DLD1 (cell line): Measurements from ENCODE around the gene VTI1A.

Source experiments
- in situ Hi-C: cut with HindIII; loops from 2 replicates; pipeline ENCODE4 v1.10.0; 2017; ENCODE audit warnings: low sequenced_read_pairs

Gene VTI1A

DNA sequence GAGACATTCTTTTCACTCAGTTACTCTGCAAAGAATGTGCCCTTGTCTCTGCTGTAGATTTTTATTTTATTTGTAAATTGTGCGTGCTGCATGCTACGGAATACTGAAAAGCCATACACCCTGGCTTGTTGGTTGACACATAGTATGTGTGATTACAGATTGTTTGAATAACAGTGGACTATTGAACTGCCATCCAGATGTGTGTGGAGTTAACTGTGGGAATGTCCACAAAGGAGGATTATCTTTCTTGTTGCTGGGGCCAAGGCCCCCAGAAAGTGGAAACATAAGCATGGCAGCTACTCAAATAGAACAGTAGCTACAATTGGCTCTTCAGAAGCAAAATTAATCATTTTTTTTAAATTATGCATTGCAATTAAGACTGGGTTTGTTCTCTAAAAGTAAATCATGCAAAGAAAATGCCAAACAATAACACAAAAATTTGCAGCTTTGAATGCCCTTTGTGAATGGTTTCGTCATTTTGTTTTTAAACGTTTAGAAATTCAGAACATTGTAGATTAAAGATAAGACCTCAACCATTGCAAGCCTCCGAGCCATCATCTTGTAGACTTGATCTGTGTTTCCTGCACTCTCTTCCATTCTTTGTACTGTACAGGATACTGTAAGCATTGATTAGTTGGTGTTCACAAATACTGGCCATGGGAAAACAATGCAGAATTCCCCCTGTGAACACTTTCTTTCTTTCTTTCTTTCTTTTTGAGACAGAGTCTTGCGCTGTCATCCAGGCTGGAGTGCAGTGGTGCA, 292.8 kb downstream of the VTI1A start:
- in situ Hi-C loops, result no loop called here

DNA sequence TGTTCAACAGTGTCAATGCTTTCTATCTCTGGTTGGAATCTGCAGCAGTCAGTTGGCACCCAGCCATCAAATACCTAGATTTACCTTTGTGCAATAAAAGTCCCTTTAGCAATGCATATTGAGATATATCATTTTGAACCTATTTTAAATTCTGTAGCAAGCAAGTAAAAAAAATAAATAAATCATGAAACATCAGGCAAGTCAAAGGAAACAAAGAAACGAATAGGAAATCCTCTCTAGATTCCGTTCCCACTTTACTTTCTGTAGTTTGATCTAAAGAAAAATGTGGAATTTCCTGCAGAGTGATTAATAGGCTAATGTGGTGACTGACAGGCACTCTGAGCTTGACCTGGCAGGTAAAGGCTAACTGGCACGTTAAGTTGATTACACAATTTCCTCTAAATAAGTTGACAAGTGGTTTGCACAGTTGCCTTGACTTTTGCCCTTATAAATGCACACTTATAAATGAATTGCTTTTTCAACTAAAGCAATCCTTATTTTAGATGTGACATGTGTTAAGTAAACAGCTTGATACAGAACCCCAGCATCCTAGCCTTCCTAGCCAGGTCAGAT, 294.9 kb downstream of the VTI1A start:
- in situ Hi-C loops, result no loop called here

DNA sequence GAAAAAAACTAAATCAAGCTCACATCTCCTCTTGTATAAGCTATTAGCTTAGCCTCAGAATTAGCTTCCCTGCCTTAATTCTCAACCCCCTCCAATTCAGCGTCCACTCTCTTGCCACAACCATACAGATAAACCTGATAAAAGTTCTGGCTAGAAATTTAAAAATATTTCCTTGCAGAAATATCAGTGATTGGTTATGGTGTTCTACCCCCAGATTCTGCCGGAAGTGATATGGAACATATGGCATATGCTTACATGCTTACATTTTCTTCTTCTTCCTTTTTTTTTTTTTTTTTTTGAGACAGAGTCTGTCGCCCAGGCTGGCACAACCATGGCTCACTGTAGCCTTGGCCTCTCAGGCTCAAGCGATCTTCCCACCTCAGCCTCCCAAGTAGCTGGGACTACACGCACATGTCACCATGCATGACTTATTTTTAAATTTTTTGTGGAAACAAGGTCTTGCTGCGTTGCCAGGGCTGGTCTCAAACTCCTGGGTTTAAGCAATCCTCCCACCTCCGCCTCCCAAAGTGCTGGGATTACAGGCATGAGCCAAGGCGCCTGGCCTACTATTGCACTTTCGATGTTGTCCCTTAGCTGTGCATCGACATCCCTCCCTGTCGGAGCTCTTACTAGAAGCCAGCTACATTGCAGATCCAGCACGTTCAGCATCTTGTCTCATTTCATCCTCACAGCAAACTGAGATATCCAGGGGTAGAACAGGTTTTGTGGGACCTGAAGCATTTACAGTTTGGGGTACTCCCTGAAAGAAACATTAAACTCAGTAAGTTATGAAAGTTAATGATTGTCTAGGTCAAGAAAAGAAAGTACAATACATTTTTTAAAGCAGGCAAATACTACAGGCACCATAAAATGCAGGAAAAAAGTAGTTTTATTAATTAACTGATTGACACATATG, 297.4 kb downstream of the VTI1A start:
- in situ Hi-C loops, result no loop called here

DNA sequence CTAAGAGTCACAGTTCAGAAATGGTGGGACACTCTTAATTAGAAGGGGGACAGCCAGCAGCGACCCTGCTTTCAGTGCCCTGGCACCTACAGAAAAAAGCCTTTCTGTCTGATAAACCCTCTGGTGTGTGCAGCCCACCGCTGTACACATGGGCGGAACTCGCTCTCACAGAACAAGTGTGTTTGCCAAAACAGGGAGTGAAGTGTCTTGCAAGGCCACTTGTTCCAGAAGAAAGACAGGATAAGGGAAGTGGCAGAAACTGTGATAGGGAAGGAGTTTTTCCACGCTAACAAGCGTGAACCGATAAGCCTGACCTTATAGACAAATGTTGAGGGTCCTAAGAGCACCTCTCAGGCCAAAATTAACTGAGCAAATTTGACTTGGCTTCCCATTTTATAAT, 299.3 kb downstream of the VTI1A start:
- in situ Hi-C loops, result no loop called here

DNA sequence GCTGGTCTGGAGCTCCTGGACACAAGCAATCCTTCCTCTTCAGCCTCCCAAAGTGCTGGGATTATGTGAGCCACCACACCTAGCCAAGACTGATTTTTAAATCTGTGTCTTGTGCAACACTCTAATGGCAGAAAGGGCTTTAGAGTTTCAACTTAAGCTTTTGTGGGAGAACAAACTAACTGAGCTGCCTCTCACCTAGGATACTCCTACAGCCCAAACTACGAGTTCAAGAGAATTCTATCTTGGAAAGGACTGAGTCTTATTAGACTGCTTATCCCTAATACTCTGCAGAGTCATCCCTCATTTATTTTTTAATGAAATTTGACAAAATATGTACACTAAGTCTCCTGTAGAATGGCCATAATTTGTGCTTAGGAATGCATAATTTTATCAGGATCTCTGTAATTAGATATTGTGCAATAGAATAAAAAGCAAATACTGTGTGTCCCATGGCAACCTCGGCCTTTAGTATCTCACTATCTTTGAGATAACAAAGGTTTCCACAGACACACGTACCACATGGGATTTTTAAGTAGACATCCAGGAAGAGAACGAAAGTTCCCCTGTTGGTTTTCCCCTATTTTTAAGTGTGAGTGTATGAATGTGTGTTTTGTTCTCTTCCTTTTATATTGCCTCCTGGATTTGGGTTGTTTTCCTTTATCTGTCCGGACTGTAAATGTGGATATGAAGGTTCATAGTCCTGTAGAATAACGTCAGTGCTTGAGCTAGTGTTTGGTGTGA, 303.6 kb downstream of the VTI1A start:
- in situ Hi-C loops, result no loop called here

DNA sequence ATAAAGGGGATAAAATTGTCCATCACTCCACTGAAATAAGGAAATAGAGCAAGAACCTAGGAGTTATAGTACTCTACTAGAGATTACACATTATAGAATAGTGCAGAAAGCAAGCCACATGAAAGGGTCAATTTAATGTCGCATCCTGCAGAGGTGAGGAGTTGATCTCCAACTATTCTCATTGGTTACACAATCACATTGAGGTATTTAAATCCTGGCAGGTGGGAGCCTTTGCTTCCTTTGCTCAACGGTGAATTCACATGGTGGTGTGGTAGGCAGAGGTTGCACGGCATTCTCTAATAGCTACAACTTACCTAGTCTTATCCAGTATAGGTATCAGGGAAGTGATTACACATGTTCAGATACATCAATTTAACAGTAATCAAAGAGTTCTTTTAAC, 304.6 kb downstream of the VTI1A start:
- in situ Hi-C loops, result no loop called here

DNA sequence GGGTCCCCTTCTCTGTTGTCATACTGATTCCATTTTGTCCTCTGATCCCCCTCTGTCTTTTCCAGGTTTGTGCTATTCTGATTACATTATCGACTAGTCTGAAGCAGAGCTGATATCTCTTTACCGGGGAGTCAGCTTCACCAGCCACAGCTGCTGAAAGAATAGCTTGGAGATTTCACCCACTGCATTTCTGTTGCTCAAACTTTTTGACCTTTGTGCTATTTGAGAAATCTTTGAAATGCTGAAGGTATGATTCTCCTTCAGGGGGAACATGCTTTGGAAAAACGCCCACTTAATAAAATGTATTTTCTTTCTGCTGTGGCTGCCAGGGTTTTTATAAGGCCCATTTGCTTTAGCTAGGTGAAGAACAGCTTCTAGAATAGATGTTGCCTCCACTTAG, 305.3 kb downstream of the VTI1A start:
- in situ Hi-C loops, result no loop called here

DNA sequence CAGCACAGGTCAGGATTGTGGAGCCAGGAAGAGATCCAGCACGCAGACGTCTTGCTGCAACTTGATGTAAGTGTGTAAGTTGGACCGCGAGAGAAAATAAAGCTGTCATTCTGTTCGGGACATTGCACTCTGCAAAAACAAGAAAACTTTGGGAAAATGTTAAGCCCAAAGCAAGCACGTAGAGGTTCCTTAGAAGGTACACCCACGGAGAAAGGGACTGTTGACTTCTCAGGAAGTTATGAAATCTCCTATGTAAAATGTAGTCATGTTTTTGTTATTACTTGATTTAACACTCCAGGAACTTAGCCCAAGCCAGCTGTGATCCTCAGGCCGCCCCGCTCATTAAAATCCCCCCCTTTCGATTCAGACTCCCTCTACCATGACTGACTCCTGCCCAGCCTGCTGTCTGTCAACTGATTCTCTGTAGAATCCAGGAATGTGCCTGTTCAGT, 307.0 kb downstream of the VTI1A start:
- in situ Hi-C loops, result no loop called here

DNA sequence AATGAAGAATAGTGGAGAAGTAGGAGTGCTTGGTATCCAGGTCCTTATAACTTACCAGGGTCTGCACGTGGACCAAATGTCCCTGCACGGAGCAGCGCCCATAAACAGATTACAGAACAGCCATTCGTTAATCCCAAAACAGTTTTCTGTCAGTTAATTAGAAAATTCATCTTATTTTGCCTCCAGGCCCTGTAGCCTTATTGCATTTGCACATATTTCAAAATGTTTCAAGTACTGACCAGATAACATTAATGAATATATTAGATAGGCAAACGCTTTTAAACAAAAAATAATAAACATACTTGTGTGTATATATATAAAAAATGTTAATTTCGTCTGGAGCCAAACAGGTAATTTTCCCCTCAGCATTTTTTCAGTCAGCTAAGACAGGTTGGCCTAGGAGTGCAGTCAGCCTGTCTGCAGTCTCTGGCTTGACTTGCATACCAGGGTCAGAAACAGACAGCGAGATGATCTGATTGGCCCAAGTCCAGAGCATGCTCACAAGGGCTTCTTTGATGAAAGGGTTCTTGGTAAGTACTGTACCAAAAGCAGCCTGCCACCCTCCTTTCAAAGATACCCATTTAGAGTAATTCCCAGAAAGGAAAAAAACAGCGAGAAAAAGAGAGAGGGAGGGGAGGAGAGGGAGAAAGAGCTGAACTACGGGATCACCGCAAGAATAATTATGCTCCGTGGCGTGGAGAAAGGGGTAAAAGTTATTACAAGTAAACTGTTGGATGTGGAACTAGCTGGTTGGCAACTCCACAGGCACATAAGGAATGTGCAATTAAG, 308.6 kb downstream of the VTI1A start:
- in situ Hi-C loops, result no loop called here

DNA sequence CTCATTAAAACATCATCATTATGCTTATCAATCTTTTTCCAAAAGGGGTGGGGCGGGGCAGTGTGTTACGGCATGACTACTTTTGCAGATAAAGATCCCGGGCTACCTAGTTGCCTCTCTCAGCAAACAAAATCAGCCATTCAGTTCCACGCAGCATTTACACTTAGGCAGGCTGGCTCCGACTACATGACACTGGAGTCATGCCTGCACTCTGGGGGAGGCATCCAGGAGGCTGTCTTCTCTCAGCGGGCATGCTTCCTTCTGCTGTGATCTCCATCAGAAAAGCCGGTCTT, 309.2 kb downstream of the VTI1A start:
- in situ Hi-C loops, result no loop called here

DNA sequence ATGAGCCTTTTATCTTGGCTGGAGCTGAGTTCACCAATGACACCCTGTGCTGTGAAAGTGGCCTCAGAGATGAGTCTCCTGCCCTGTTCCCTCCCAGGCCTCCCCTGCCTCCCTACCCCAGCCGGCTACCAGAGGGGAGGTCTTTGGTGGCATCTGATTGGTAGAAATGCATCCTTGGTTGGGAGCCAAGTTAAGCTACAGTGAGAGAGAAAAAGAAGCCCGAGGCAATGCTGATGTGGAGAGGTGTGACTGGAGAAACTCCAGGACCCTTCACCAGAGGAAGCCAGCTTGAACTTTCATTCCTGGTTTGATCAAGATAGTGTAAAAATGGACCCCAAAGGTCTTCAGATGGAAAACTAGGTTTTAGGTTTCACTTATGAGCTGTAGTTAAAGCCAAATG, 311.9 kb downstream of the VTI1A start:
- in situ Hi-C loops, result no loop called here

DNA sequence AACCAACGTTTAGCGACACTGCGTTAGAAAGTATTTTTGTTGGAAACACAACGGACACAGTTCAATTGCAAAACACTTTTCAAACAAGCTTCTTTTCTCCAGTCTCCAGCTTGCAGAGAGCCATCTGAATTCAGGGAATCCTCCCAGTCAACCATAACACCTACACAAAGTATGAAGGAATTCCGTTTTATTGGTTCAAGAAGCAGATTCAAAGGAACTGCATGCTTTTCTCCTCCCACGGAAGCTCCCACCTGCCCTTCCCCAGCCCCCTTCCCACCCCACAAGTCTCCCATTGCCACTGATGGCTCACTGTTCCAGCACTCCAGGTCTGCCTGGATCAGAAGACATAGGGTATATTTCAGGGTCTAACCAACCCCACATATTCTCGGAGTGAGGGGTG, 312.5 kb downstream of the VTI1A start:
- in situ Hi-C loops, result no loop called here

DNA sequence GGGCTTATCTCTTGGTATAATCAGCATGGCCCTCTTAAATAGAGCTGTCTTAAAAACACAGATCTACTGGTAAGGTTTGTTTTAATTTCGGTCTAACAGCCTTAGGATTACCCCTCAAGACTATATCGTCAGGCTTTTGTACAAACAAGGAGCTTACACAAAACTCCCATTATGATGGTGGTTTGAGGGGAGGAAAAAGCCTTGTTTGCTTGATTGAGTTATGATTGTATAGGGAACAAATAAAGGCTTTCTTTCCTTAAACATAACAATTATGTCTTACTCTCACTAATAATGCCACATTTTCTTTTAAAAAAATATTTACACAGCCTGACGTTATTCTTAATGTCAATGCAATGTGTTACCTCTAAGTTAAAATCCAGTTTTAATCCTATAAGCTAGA, 314.2 kb downstream of the VTI1A start:
- in situ Hi-C loops, result no loop called here

DNA sequence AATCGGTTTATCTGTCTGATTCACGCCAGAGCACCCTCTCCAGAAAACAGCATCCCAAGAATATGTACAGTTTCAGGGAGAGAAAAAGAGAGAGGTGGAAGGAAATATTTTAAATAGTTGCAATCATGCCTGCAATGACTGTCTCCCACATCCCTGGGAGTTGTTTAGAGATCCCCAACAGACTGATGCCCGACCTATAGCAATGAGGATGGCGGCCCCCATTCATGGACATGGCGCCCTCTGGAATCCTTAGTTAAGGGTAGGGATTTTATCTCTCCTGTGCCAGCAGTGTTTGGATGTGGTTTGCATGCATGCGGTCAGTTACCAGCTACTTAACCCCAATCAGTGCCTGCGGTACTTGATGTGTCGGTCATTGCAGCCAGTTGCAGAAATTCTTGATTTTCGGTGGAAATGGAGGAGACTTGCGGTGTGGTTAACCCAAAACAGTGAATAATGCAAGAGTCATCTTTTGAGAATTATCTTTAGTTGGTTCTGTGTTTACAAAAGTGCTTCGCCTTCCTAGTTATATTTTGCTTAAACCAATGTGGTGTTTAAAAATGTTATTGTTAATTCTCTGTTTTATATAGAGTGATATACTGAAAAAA, 317.0 kb downstream of the VTI1A start:
- in situ Hi-C loops, result no loop called here

DNA sequence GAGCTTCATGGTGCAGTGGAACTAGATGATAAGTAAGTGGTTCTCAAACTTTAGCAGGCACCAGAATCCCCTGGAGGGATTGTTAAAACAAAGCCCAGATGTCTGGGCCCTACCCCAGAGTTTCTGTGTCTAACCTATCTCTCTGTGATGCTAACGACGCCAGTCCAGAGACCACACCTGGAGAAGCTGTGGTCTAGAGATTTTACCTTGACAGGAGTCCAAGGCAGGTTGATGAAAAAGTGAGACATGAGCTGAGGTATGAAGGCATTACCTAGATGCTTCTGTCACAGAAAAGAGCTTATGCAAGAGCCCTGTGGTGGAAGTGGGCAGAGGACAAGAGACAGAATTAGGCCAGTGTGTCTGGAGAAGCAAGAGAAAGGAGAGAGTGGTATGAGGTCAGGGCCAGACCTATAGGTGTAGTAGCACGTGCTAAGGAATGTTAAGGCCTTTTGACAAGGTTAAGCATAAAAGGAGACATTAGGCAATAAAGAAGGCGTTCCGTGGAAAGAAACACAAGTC, 318.8 kb downstream of the VTI1A start:
- in situ Hi-C loops, result no loop called here

DNA sequence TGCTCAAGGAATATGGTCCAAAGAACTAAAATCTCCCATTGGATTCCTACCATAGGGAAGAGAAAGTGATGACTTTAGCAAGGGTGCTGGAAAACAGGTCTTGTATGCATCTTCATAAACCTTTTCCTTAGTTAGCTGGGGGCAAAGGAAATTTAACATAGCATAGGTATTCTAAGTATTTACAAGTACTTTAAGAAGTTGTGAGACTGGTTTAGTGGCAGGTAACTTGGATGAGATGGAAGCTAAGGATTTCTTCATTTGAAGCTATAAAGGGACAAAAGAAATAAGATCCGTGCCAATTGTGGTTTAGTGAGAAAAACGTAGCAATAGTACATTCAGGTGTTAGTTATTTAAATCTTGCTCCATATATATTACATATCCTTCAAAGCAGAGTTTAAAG, 319.6 kb downstream of the VTI1A start:
- in situ Hi-C loops, result no loop called here

DNA sequence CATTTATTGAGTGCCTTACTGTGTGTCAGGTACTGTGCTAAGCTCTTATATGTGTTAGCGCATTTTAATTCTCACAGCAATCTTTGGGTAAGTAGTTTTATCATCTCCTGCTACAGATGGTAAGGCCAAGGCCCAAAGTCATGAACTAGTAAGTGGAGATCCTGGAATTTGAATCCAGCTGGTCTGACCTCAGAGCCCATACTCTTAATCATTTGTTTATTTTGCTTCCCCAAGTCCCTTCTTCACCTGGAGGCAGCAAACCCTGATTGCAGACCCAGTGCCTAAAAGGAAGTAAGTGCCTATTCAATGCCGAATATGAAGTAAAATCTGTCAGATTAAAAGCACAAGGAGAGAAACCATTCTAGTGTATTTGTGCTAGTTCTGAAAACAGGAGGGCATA, 320.1 kb downstream of the VTI1A start:
- in situ Hi-C loops, result no loop called here

DNA sequence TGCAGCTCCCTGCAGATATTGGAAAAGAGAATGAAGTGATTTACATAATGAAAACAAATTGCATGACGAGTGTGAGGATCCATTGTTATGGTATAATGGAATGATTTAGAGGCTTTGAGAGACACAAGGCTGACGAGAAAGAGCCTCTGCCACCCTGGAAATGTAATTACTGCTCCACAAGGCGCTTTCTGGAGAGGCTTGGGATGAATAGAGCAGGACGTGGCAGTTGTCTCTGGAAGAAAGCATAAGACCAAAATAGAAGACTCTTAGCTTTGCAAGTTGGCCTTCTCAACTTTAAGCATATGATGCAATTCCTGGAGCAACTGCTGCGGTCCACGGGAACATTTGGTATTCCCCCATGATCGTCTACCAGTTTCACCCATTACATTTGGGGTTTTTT, 321.1 kb downstream of the VTI1A start:
- in situ Hi-C loops, result no loop called here

DNA sequence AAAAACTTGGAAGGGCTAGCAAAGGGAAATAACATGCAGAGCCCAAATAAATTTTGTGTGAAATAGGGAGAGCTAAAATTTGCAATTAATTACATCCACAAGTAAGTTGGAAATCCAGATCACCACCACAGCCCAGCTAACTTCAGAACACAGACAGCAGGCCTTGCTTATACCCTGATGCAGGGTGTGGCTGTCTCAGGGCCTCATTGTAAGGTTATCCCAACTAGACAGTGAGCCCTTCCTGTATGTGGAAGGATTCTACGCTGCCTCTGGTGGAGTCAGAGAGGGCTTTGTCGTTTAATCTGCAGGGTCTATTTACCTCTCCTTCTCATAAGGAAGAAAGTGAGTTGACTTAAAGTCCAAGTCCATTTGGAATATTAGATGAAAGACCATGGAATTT, 322.1 kb downstream of the VTI1A start:
- in situ Hi-C loops, result no loop called here
